ENCODE results near the gene UMPS.

DNA sequence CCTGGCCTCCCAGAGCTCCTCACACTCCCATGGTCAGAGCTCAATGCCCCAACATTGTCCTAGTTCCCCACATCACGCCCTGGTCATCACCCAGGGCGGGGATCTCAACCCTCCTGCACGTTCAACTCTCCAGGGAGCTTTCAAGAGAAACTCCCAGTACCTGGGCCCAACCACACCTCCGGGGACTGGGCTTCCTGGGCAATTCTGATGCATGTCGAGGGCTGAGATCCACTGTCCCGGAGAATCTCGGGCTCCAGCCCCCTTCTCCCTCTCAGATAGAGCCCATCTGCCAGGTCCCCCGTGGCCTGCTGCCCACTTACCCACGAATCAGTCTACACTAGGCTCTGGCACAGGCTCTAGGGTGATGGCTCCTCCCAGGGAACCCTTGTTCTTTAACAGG is 39.2 kb downstream of the UMPS start:
- TF ChIP-seq, protein P1, sequence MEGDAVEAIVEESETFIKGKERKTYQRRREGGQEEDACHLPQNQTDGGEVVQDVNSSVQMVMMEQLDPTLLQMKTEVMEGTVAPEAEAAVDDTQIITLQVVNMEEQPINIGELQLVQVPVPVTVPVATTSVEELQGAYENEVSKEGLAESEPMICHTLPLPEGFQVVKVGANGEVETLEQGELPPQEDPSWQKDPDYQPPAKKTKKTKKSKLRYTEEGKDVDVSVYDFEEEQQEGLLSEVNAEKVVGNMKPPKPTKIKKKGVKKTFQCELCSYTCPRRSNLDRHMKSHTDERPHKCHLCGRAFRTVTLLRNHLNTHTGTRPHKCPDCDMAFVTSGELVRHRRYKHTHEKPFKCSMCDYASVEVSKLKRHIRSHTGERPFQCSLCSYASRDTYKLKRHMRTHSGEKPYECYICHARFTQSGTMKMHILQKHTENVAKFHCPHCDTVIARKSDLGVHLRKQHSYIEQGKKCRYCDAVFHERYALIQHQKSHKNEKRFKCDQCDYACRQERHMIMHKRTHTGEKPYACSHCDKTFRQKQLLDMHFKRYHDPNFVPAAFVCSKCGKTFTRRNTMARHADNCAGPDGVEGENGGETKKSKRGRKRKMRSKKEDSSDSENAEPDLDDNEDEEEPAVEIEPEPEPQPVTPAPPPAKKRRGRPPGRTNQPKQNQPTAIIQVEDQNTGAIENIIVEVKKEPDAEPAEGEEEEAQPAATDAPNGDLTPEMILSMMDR (IDR thresholded peaks at IDR 0.05) = no peak
- no peak for TF ChIP-seq POLR2A (IDR thresholded peaks at IDR 0.05)
